Smooth muscle cell (in vitro differentiated cells): ENCODE results near the gene MRPS27. TPM values are rescaled to one million over a fixed set of nuclear protein-coding genes. Genes with fewer than 3 reads are reported as not detected.

Experiments used
- DNase-seq: peaks from one replicate; lab custom pipeline; 2025; ENCODE audit not compliant: unreplicated experiment; lab: John Stamatoyannopoulos, UW
- H2AFZ ChIP-seq: fragments of 200-600 bp; sonication (generic); 2 replicates; pipeline ENCODE4 v1.6.0; 2016; ENCODE audit warnings: antibody characterized with exemption, low read depth, mild to moderate bottlenecking
- H3F3A ChIP-seq: fragments of 200-600 bp; sonication (generic); 2 replicates; pipeline ENCODE4 v1.6.0; 2017; ENCODE audit warnings: antibody characterized with exemption, low read depth
- H3K27ac ChIP-seq: fragments of 200-600 bp; sonication (generic); 2 replicates; pipeline ENCODE4 v1.5.1; 2016; ENCODE audit warnings: low read depth, mild to moderate bottlenecking
- H3K27me3 ChIP-seq: fragments of 200-600 bp; sonication (generic); 2 replicates; pipeline ENCODE4 v1.6.1; 2016; ENCODE audit warnings: low read depth, mild to moderate bottlenecking
- H3K36me3 ChIP-seq: fragments of 200-600 bp; sonication (generic); 2 replicates; pipeline ENCODE4 v1.5.1; 2016; ENCODE audit warnings: low read depth
- H3K4me1 ChIP-seq: fragments of 200-600 bp; sonication (generic); 2 replicates; pipeline ENCODE4 v1.5.1; 2016; ENCODE audit warnings: low read depth
- H3K4me2 ChIP-seq: fragments of 200-600 bp; sonication (generic); 2 replicates; pipeline ENCODE4 v1.6.0; 2016; ENCODE audit warnings: mild to moderate bottlenecking
- H3K4me3 ChIP-seq: fragments of 200-600 bp; sonication (generic); 2 replicates; pipeline ENCODE4 v1.5.1; 2016; ENCODE audit warnings: mild to moderate bottlenecking
- H3K79me2 ChIP-seq: fragments of 200-600 bp; sonication (generic); 2 replicates; pipeline ENCODE4 v1.6.0; 2016; ENCODE audit warnings: low read depth, mild to moderate bottlenecking
- H3K9ac ChIP-seq: fragments of 200-600 bp; sonication (generic); 2 replicates; pipeline ENCODE4 v1.6.0; 2016; ENCODE audit warnings: low read depth
- H3K9me3 ChIP-seq: fragments of 200-600 bp; sonication (generic); replicated peaks from 2 replicates; pipeline ENCODE4 v1.5.1; 2016; ENCODE audit warnings: low read depth
- H4K20me1 ChIP-seq: fragments of 200-600 bp; sonication (generic); 2 replicates; pipeline ENCODE4 v1.6.0; 2016; ENCODE audit warnings: low read depth
- CTCF ChIP-seq: fragments of 200-600 bp; sonication (generic); IDR thresholded peaks from 2 replicates; pipeline ENCODE4 v1.5.1; 2017; ENCODE audit warnings: borderline replicate concordance, mild to moderate bottlenecking, antibody characterized with exemption; ENCODE audit not compliant: insufficient read depth, poor library complexity, severe bottlenecking
- WGBS: methylation state at CpG from one replicate; pipeline ENCODE4 v1.1.7; 2016; ENCODE audit warnings: low lambda C conversion rate; 5-methylcytosine and 5-hydroxymethylcytosine counted together
- polyA plus RNA-seq: library from polyadenylated mRNA; unstranded; fragments of >200 nt; fragmentation: Nextera tagmentation; extraction: Ambion mirVana; gene quantifications from 2 replicates; pipeline ENCODE4 v1.2.1, GENCODE V29; 2016
- total RNA-seq: library from RNA; depleted of rRNA; stranded (reverse); fragments of >200 nt; gene quantifications from 2 replicates; pipeline ENCODE4 v1.2.3, GENCODE V29; 2014

Gene MRPS27
- total and polyA plus RNA-seq, 2 experiments from 2014 or later: 36.7 to 38.3 TPM

GRCh38 chr5:72270037-72270436, 50.0 kb downstream of the MRPS27 start:
- no peak for DNase-seq
- Histone ChIP-seq H3F3A (peaks cover 7% of the 10 kb centered on the region), H3K36me3 (no peaks in the 10 kb centered on the region), H4K20me1 (no peaks in the 10 kb centered on the region), H3K9me3 (no peaks in the 10 kb centered on the region), H3K27me3 (no peaks in the 10 kb centered on the region), H3K27ac (no peak overlapping the region), H3K4me1 (peaks cover 4% of the 10 kb centered on the region), H2AFZ (no peak overlapping the region), H3K9ac (no peak overlapping the region), H3K4me3 (no peak overlapping the region), H3K79me2 (peaks cover 26% of the 10 kb centered on the region), H3K4me2 (no peak overlapping the region)
- TF ChIP-seq CTCF: no peak
- WGBS: 95% methylated on average over 4 of the region's 4 CpGs

- no peak overlapping the region for H3K4me3 ChIP-seq
- DNase-seq: no peak
- no peaks in the 10 kb centered on the region for H4K20me1 ChIP-seq
- peaks cover 21% of the 10 kb centered on the region for H3K79me2 ChIP-seq
- H3K27ac ChIP-seq: no peak overlapping the region
- no peaks in the 10 kb centered on the region for H3K27me3 ChIP-seq
- 87% methylated on average over 1 of the region's 1 CpG for WGBS
- no peak overlapping the region for H3K4me2 ChIP-seq
- no peak for TF ChIP-seq CTCF
- H3K4me1 ChIP-seq: peaks cover 4% of the 10 kb centered on the region
- H2AFZ ChIP-seq: no peak overlapping the region
- H3K9ac ChIP-seq: no peak overlapping the region
- no peaks in the 10 kb centered on the region for H3K9me3 ChIP-seq
- H3F3A ChIP-seq: peaks cover 7% of the 10 kb centered on the region
- H3K36me3 ChIP-seq: no peaks in the 10 kb centered on the region
Measured at GRCh38 chr5:72269411-72269780, 50.6 kb downstream of the MRPS27 start.

DNA sequence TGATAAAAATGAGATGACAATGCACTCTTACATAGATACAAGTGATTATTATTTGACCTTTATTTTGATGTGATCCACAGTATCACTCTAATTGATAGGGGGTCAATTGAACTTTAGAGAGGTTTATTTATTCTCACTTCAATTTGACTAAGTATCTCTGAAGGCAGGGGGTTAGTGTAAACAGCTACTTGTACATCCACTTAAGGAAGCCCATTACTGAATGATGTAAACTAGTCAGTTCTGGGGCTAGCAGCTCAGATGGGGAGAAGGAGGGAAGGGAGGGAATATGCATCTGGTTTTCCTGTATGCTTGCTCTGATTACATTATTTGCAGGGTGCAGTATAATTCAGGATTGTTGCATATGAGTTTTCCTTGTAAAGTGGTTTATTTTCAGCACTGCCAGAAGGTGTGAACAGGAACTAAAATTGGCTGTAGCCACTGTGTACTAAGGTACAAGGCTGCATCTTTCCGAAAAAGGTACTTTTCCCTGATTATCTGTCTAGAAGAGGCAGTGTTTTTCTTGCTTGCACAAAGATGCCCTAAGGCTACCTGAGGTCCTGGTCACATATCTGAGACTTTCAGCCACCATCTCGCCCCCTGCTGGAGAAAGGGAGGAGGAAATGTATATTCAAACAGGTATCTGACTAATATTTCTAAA, 51.2 kb downstream of the MRPS27 start:
- no peaks in the 10 kb centered on the region for H3K9me3 ChIP-seq
- 40% methylated on average over 2 of the region's 2 CpGs for WGBS
- H3K4me1 ChIP-seq: peaks cover 4% of the 10 kb centered on the region
- peak; percentile 68 for TF ChIP-seq CTCF
- H3K27me3 ChIP-seq: no peaks in the 10 kb centered on the region
- H3K79me2 ChIP-seq: peaks cover 19% of the 10 kb centered on the region
- H3K4me2 ChIP-seq: no peak overlapping the region
- no peak for DNase-seq
- no peak overlapping the region for H3K27ac ChIP-seq
- no peak overlapping the region for H2AFZ ChIP-seq
- H4K20me1 ChIP-seq: no peaks in the 10 kb centered on the region
- H3K9ac ChIP-seq: no peak overlapping the region
- peaks cover 7% of the 10 kb centered on the region for H3F3A ChIP-seq
- no peaks in the 10 kb centered on the region for H3K36me3 ChIP-seq
- H3K4me3 ChIP-seq: no peak overlapping the region

DNA sequence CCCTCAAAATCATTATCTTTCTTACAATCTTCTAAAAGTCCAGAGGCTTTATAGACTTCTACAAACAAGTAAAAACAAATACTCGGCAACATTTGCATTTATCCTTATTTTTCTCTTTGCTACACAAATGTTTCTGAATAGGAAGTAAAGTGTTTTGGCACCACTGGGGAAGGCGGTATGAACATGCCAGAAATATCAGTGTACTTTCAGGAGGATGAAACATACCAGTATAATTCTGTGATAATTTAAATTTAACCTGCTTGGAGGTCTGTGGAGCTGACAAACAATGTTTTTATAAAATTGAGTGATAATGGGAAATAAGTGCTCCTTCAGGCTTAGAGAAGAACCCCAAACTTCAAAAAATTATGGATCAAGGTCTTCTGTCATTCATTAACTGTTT, 51.8 kb downstream of the MRPS27 start:
- H3K4me1 ChIP-seq: peaks cover 4% of the 10 kb centered on the region
- no peak overlapping the region for H3K4me3 ChIP-seq
- DNase-seq: no peak
- no peak overlapping the region for H2AFZ ChIP-seq
- H3K9me3 ChIP-seq: no peaks in the 10 kb centered on the region
- H3K36me3 ChIP-seq: no peaks in the 10 kb centered on the region
- H4K20me1 ChIP-seq: no peaks in the 10 kb centered on the region
- no peaks in the 10 kb centered on the region for H3K27me3 ChIP-seq
- no peak overlapping the region for H3K9ac ChIP-seq
- no peak overlapping the region for H3K27ac ChIP-seq
- 92% methylated on average over 2 of the region's 2 CpGs for WGBS
- no peak for TF ChIP-seq CTCF
- no peak overlapping the region for H3K4me2 ChIP-seq
- peaks cover 22% of the 10 kb centered on the region for H3K79me2 ChIP-seq
- H3F3A ChIP-seq: peaks cover 7% of the 10 kb centered on the region
